ENCODE measurements around the gene PPP1R12A.

DNA sequence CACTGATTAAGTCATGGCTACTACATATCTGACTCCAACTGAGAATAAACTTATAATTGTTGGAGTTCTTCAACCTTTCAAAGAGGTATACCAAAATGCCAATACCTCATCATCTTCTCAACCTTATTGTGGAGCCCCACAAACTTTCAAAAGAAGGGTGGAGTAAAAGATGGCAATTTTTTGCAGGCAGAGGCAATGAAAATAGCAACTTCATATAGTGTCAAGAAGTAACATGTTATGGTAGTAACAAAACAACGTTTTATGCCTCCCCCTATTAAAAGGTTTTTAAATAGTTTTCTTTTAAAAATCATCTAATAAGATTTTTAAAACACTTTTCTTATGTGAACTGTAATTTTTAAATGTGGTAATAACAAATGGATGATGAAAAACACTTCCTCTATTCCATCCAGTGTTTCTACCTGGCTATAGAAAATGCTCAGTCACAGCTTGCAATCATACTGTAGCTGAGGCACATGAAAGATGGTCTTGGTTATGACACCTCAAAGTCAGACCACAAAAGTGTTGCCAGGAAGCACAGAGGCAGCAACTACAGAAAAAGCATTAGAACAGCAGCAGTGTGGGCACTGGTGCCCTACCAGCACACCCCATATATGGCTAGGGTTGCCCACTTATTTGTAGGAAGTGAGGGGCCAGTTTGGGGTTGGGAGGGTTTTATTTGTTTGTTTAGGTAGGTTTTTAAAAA, 7.0 kb downstream of the PPP1R12A start:
- TF ChIP-seq POLR2A (IDR thresholded peaks at IDR 0.05; ENCODE audit: low read length) (no peak), GATA1 (IDR thresholded peaks at IDR 0.05; ENCODE audit: low read depth, low read length) (no peak)
